Nephron progenitor cell (in vitro differentiated cells): Measurements from ENCODE around the gene PHKA1.
"Not testable (repeated sequence)": the region's sequence is repeated elsewhere in the genome, so short reads cannot be mapped to it uniquely, and the experiment has no call there.

Experiments
- DNase-seq: peaks from one replicate; pipeline ENCODE4 v3.0.0; 2021
- H3K27ac Mint-ChIP-seq: 2 replicates; pipeline ENCODE4 v1.8.0; 2021; ENCODE audit warnings: mild to moderate bottlenecking, moderate library complexity, mixed read lengths
- H3K27me3 Mint-ChIP-seq: 2 replicates; pipeline ENCODE4 v1.8.0; 2021; ENCODE audit warnings: mild to moderate bottlenecking, low read depth, mixed read lengths; ENCODE audit not compliant: poor library complexity
- H3K36me3 Mint-ChIP-seq: 2 replicates; pipeline ENCODE4 v1.8.0; 2021; ENCODE audit warnings: low read depth, mixed read lengths
- H3K4me1 Mint-ChIP-seq: 2 replicates; pipeline ENCODE4 v1.8.0; 2021; ENCODE audit warnings: mixed read lengths
- H3K4me3 Mint-ChIP-seq: 2 replicates; pipeline ENCODE4 v1.8.0; 2021; ENCODE audit warnings: mild to moderate bottlenecking, moderate library complexity, mixed read lengths
- H3K9me3 Mint-ChIP-seq: 2 replicates; pipeline ENCODE4 v1.8.0; 2021; ENCODE audit warnings: mild to moderate bottlenecking, moderate library complexity, mixed read lengths
- CTCF ChIP-seq: fragments of 200-600 bp; sonication (generic); IDR thresholded peaks from 2 replicates; pipeline ENCODE4 v1.5.0; 2021; ENCODE audit warnings: antibody characterized with exemption

The PHKA1 gene

GRCh38 chrX:72609313-72609712, 104.8 kb downstream of the PHKA1 start:
- no peaks in the 10 kb centered on the region for H3K27me3 Mint-ChIP-seq
- TF ChIP-seq CTCF: no peak
- H3K4me1 Mint-ChIP-seq: no peaks in the 10 kb centered on the region
- peaks cover 12% of the 10 kb centered on the region for H3K9me3 Mint-ChIP-seq
- H3K27ac Mint-ChIP-seq: no peak overlapping the region
- H3K36me3 Mint-ChIP-seq: peaks cover 35% of the 10 kb centered on the region
- no peak for DNase-seq
- no peak overlapping the region for H3K4me3 Mint-ChIP-seq

- Mint-ChIP-seq H3K9me3 (peaks cover 20% of the 10 kb centered on the region), H3K27ac (no peak overlapping the region), H3K27me3 (no peaks in the 10 kb centered on the region), H3K4me1 (no peaks in the 10 kb centered on the region), H3K36me3 (peaks cover 35% of the 10 kb centered on the region), H3K4me3 (no peak overlapping the region)
- no peak for TF ChIP-seq CTCF
- DNase-seq: no peak
Measured at GRCh38 chrX:72604705-72605104, 109.4 kb downstream of the PHKA1 start.

DNA sequence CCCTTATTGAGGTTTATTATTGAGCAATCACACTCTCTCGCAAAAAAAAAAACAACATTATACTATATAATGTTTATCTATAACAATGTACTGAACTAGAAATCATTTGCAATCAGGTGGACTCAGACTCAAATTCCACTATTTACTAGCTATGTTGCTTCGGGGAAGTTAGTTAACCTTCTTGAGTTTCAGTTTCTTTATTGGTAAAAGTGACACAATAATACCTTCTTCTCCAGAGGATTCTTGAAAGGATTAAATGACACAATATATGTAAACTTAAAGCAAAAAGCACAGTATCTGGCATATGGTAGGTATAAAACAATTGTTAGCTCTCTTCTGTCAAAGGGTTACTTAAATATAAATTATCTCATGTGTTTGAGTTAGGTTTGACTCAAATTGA, 110.0 kb downstream of the PHKA1 start:
- DNase-seq: no peak
- H3K36me3 Mint-ChIP-seq: peaks cover 32% of the 10 kb centered on the region
- H3K9me3 Mint-ChIP-seq: peaks cover 18% of the 10 kb centered on the region
- no peak for TF ChIP-seq CTCF
- H3K27ac Mint-ChIP-seq: no peak overlapping the region
- no peak overlapping the region for H3K4me3 Mint-ChIP-seq
- H3K27me3 Mint-ChIP-seq: no peaks in the 10 kb centered on the region
- no peaks in the 10 kb centered on the region for H3K4me1 Mint-ChIP-seq

DNA sequence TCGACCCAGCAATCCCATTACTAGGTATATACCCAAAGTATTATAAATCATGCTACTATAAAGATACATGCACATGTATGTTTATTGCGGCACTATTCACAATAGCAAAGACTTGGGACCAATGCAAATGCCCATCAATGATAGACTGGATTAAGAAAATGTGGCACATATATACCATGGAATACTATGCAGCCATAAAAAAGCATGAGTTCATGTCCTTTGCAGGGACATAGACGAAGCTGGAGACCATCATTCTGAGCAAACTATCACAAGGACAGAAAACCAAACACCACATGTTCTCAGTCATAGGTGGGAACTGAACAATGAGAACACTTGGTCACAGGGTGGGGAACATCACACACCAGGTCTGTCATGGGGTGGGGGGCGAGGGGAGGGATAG, 123.1 kb downstream of the PHKA1 start:
- not testable (repeated sequence) for H3K27ac Mint-ChIP-seq, DNase-seq, H3K4me3 Mint-ChIP-seq, H3K4me1 Mint-ChIP-seq, H3K27me3 Mint-ChIP-seq
- peaks cover 57% of the 10 kb centered on the region for H3K36me3 Mint-ChIP-seq
- peaks cover 62% of the 10 kb centered on the region for H3K9me3 Mint-ChIP-seq

DNA sequence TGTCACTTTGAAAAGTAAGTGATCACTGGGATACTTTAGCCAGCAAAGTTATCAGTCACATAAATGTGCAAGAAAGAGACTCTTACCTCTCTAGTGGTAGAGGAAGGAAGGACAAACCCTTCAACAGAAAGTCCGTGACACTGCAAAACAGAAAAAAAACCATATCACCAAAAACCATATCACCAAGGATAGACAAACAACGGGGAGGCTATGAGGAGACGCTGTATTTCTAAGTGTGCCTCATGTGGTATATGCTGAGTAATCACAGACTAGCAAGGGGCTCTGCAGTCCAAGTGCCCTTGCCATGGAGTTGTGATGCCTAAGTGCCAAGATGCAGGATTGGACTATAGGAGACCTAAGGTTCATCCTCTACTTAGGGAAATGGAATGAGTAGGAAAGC, 129.9 kb downstream of the PHKA1 start:
- H3K4me1 Mint-ChIP-seq: no peaks in the 10 kb centered on the region
- no peak overlapping the region for H3K4me3 Mint-ChIP-seq
- H3K27ac Mint-ChIP-seq: no peak overlapping the region
- H3K27me3 Mint-ChIP-seq: peaks cover 5% of the 10 kb centered on the region
- H3K9me3 Mint-ChIP-seq: peaks cover 52% of the 10 kb centered on the region
- DNase-seq: no peak
- H3K36me3 Mint-ChIP-seq: peaks cover 49% of the 10 kb centered on the region
- no peak for TF ChIP-seq CTCF

DNA sequence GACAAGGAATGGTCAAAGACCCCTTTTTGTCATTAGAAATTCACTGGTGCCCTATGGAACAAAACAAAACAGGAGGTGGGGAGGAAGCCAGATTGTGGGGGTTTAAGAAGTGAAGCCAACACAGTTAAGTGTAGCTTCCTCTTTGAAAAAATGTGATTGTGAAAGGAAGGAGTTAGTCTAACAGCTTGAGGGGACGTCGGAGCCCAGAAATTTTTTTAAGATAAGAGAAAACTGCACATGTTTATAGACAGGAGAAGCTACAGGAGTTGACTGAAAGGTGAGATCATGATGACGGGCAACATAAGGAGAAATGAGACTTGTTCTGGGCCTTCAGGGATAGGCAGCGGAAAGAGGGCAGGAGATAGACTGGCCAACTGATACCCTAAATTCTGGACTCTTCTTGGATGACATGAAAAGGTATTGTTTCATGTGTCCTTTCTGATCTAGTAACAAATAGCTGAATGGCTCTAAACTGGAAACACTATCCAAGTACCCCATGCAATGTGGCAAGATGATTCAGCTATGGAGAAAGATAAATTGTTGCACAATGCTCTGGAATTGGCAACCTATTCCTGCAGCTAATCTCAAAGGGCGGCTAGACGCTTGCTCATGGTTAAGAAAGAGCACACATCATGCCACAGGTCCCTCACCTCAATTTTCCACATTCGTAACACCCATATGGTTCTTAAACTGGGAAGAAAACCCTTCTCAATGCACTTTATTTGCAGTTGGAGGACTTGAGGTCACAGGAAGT, 137.8 kb downstream of the PHKA1 start:
- H3K27me3 Mint-ChIP-seq: peaks cover 14% of the 10 kb centered on the region
- DNase-seq: no peak
- H3K4me3 Mint-ChIP-seq: no peak overlapping the region
- no peak for TF ChIP-seq CTCF
- peaks cover 7% of the 10 kb centered on the region for H3K4me1 Mint-ChIP-seq
- H3K9me3 Mint-ChIP-seq: peaks cover 36% of the 10 kb centered on the region
- H3K36me3 Mint-ChIP-seq: peaks cover under 1% of the 10 kb centered on the region
- H3K27ac Mint-ChIP-seq: no peak overlapping the region
